Small intestine (tissue), 7 donors: ENCODE data around the gene INSR. TPM values are rescaled to one million over a fixed set of nuclear protein-coding genes. Genes with fewer than 3 reads are reported as not detected.

Experiments used
- DNase-seq, 2 donors: peaks; one replicate each; pipeline versions ENCODE4 v3.0.0 to v3.0.0-alpha.2; 2013
- FAIRE-seq: peaks from 2 replicates; lab custom pipeline; 2012; peaks lifted over from hg19 to GRCh38; lab: Jason Lieb, UNC
- H3K27ac ChIP-seq, 3 donors: one replicate each; pipeline ENCODE4 v1.5.1; 2013; ENCODE audit warnings: low read length in 2 of 3, mild to moderate bottlenecking in 2 of 3, control low read depth in 1 of 3, inconsistent platforms in 1 of 3, low read depth in 1 of 3, moderate library complexity in 1 of 3
- H3K27me3 ChIP-seq, 3 donors: one replicate each; pipeline ENCODE4 v1.6.1; 2013; ENCODE audit warnings: low read length in 3 of 3, inconsistent platforms in 1 of 3; ENCODE audit not compliant: control insufficient read depth in 3 of 3, insufficient read depth in 3 of 3
- H3K36me3 ChIP-seq, 3 donors: one replicate each; pipeline ENCODE4 v1.6.1; 2013; ENCODE audit warnings: low read length in 3 of 3, inconsistent platforms in 1 of 3, low read depth in 1 of 3, mild to moderate bottlenecking in 1 of 3, moderate library complexity in 1 of 3; ENCODE audit not compliant: control insufficient read depth in 3 of 3, insufficient read depth in 2 of 3
- H3K4me1 ChIP-seq, 3 donors: one replicate each; pipeline ENCODE4 v1.6.1; 2013; ENCODE audit warnings: low read length in 2 of 3, inconsistent platforms in 1 of 3, low read depth in 1 of 3, mild to moderate bottlenecking in 1 of 3, moderate library complexity in 1 of 3; ENCODE audit not compliant: control insufficient read depth in 3 of 3, insufficient read depth in 2 of 3
- H3K4me3 ChIP-seq, 3 donors: one replicate each; pipeline ENCODE4 v1.5.1; 2013; ENCODE audit warnings: low read length in 3 of 3, control low read depth in 1 of 3, inconsistent platforms in 1 of 3, low read depth in 1 of 3, mild to moderate bottlenecking in 1 of 3, moderate library complexity in 1 of 3
- H3K9me3 ChIP-seq, 2 donors: one replicate each; pipeline ENCODE4 v1.6.1; 2013; ENCODE audit warnings: low read depth in 1 of 2, low read length in 1 of 2; ENCODE audit not compliant: control insufficient read depth in 2 of 2, insufficient read depth in 1 of 2
- WGBS, 3 donors: extraction: QIAGEN DNeasy Blood & Tissue Kit; methylation state at CpG; one replicate each; pipeline ENCODE4 v1.1.7; 2013; 5-methylcytosine and 5-hydroxymethylcytosine counted together
- polyA plus RNA-seq, 4 donors: library from polyadenylated mRNA; stranded (reverse) in 3 of 4; unstranded in 1 of 4; fragments of 200-250 nt in 3 of 4; fragments of 120-200 nt in 1 of 4; gene quantifications; one replicate each; pipeline versions ENCODE4 v1.2.1 to v1.2.3, GENCODE V29; 2013
- donor health status: healthy with polysubstance abuse.
- donor health status: control.
- donor health status: control.
- donor health status: Bipolar disorder and iron deficiency.
- donor health status: healthy.

Gene INSR
- polyA plus RNA-seq, 4 donors = 10.6 to 34.4 (median 16.0) TPM

- H3K4me1 ChIP-seq = no peaks in the 10 kb centered on the region
- no peak for FAIRE-seq
- WGBS, 3 donors = 82 to 85% (median 84%) methylated on average over 10 of the region's 10 CpGs
- no peaks in the 10 kb centered on the region for H3K36me3 ChIP-seq
- no peak overlapping the region for H3K4me3 ChIP-seq
- H3K27me3 ChIP-seq = no peaks in the 10 kb centered on the region
- no peak overlapping the region for H3K27ac ChIP-seq
- H3K9me3 ChIP-seq = peaks cover 0 to 9% of the 10 kb centered on the region in 2 donors
- no peak for DNase-seq
Measured at GRCh38 chr19:7106711-7107657, 187.2 kb downstream of the INSR start.

GRCh38 chr19:7104747-7105447 is 189.3 kb downstream of the INSR start:
- H3K36me3 ChIP-seq = no peaks in the 10 kb centered on the region
- peaks cover 0 to 5% of the 10 kb centered on the region in 2 donors for H3K9me3 ChIP-seq
- no peak overlapping the region for H3K27ac ChIP-seq
- H3K4me3 ChIP-seq = no peak overlapping the region
- no peaks in the 10 kb centered on the region for H3K27me3 ChIP-seq
- no peak for DNase-seq
- peaks cover 0 to 10% (median 0%) of the 10 kb centered on the region in 3 donors for H3K4me1 ChIP-seq
- FAIRE-seq = no peak

- peaks cover 0 to 15% (median 0%) of the 10 kb centered on the region in 3 donors for H3K4me1 ChIP-seq
- peaks cover 0 to 3% of the 10 kb centered on the region in 2 donors for H3K9me3 ChIP-seq
- 17 to 54% (median 33%) methylated on average over 19 of the region's 19 CpGs for WGBS, 3 donors
- no peaks in the 10 kb centered on the region for H3K27me3 ChIP-seq
- no peak overlapping the region for H3K27ac ChIP-seq
- no peak overlapping the region for H3K4me3 ChIP-seq
- DNase-seq (no peak), FAIRE-seq (no peak)
- no peaks in the 10 kb centered on the region for H3K36me3 ChIP-seq
Measured at GRCh38 chr19:7101498-7102253, 192.5 kb downstream of the INSR start.

GRCh38 chr19:7099597-7099921 is 194.7 kb downstream of the INSR start:
- Histone ChIP-seq H3K27me3 (no peaks in the 10 kb centered on the region), H3K9me3 (peaks cover 0 to 14% of the 10 kb centered on the region in 2 donors), H3K36me3 (no peaks in the 10 kb centered on the region), H3K27ac (peak overlapping the region; percentile 85 to 95 (median 90)), H3K4me3 (peak overlapping the region in 2 of 3 donors; percentile 79 to 82), H3K4me1 (peaks cover 0 to 15% (median 0%) of the 10 kb centered on the region in 3 donors)
- no peak for DNase-seq
- FAIRE-seq = no peak
- WGBS, 3 donors = 11 to 13% (median 13%) methylated on average over 9 of the region's 9 CpGs

- Histone ChIP-seq H3K9me3 (peaks cover 0 to 17% of the 10 kb centered on the region in 2 donors), H3K4me3 (peak overlapping the region; percentile 42 to 82 (median 79)), H3K27ac (peak overlapping the region; percentile 85 to 95 (median 90)), H3K4me1 (peaks cover 0 to 15% (median 0%) of the 10 kb centered on the region in 3 donors), H3K27me3 (no peaks in the 10 kb centered on the region), H3K36me3 (no peaks in the 10 kb centered on the region)
- no peak for FAIRE-seq
- 0% methylated on average over 67 to 78 of the region's 78 CpGs for WGBS, 3 donors
- DNase-seq = peak; percentile 90 to 96
Measured at GRCh38 chr19:7098701-7099596, 195.3 kb downstream of the INSR start.

GRCh38 chr19:7098096-7098495 is 196.1 kb downstream of the INSR start:
- FAIRE-seq (no peak), DNase-seq (no peak)
- H3K27me3 ChIP-seq = no peaks in the 10 kb centered on the region
- no peak overlapping the region for H3K27ac ChIP-seq
- H3K4me1 ChIP-seq = peaks cover 0 to 15% (median 0%) of the 10 kb centered on the region in 3 donors
- H3K36me3 ChIP-seq = no peaks in the 10 kb centered on the region
- H3K4me3 ChIP-seq = no peak overlapping the region
- H3K9me3 ChIP-seq = peaks cover 0 to 23% of the 10 kb centered on the region in 2 donors
- WGBS, 3 donors = 94 to 97% (median 95%) methylated on average over 3 of the region's 3 CpGs

- Histone ChIP-seq H3K4me3 (no peak overlapping the region), H3K9me3 (peaks cover 0 to 84% of the 10 kb centered on the region in 2 donors), H3K36me3 (peaks cover 3 to 11% (median 8%) of the 10 kb centered on the region in 3 donors), H3K4me1 (no peaks in the 10 kb centered on the region), H3K27ac (no peak overlapping the region), H3K27me3 (no peaks in the 10 kb centered on the region)
- 84 to 93% (median 91%) methylated on average over 6 of the region's 6 CpGs for WGBS, 3 donors
- FAIRE-seq (no peak), DNase-seq (no peak)
Measured at GRCh38 chr19:7088999-7089398, 205.2 kb downstream of the INSR start.
